Stimulated activated CD8-positive, alpha-beta memory T cell treated with anti-CD3 and anti-CD28 coated beads, Interleukin-4, amount 100 ng/mL, for 48 hours (primary cell): Measurements from ENCODE around the gene KIF21B.

Experiments
- DNase-seq: peaks from one replicate; pipeline ENCODE4 v3.0.0-alpha.2; 2020

KIF21B gene

DNA sequence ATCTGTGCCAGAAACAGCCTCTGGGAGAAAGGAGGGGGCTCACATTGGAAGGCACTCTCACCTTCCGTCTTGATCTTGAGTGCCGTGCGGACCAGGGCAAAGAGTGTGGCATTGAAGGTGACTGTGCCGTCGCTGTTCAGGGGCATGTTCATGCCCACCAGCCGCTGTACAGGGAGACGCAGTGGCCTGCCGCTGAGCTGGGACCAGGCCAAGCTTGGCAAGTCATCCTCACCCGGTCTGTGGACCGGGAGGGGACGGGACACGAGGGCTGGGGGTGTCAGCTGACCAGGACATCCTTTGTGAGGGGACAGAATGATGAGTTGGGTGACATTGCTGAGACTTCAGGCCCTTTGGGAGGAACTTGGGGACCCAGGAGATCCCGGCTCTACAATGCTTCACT lies 25.0 kb upstream of the KIF21B start:
- DNase-seq = no peak

DNA sequence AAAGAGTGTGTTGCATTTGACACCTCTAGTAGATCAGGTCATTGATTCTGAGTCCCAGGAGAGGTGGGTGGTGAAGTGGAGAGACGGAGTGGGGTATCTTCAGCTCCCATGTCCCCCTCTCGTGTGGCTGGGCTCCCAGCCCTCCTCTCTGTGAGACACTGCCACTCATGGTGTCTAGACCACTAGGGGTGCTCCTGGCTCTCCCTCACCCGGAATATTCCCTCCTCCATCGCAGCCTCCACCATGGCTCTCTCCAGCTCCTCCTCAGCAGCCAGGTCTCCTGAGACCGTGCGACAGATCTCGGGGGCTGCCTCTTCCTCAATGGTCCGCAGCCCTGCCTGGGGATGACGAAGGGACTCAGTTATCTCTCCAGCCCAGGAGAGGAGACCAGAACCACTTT lies 20.6 kb upstream of the KIF21B start:
- DNase-seq = no peak

DNA sequence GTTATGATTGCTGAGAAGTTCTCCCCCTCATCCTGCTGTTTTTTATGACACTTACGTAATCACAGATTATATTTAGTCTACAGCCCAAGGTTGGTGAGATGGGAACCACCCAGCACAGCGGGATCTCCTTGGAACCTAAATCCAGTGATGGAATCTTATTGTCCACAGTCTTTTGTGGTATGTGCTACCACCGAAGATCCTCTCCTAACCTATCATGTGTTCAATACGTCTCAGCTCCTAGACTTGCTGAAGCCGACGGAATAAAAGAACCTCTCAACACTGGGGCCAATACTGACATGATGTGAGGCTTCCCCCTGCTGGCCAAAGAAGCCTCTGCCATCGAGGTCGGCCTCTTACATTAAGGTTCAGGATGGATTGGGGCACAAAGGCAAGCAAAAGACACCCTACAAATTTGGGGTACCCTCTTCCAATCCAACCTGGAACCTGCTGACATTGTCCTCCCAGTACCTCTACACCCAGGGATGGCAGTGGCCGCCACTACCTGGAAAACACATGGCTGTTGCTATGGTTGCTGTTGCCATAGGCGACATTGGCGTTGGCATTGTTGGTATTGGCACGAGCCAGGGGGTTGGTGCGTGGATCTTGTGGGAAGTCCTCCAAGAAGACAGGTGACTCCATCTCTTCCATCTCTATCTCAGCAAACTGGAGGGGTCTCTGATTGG lies 19.4 kb upstream of the KIF21B start:
- DNase-seq = peak; percentile 74

DNA sequence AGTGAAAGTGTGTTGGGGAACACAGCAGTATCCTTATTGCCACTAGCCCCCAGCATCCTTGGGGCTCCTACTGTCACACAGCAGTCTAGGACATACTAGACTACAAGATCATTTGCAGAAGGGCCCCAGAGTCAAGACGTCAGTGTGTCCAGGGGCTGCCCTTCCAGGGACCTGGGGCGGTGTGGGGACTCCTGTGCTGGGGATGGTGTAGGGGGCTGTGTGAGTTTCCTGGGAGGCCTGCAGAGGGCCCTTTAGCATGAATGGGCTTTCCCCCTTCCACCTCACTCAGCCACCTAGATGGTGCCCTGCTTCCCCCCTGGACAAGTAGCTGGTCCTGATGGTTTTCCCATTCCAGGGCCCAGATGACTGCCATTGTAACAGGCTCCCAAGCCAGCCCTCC lies 17.5 kb upstream of the KIF21B start:
- DNase-seq = no peak

DNA sequence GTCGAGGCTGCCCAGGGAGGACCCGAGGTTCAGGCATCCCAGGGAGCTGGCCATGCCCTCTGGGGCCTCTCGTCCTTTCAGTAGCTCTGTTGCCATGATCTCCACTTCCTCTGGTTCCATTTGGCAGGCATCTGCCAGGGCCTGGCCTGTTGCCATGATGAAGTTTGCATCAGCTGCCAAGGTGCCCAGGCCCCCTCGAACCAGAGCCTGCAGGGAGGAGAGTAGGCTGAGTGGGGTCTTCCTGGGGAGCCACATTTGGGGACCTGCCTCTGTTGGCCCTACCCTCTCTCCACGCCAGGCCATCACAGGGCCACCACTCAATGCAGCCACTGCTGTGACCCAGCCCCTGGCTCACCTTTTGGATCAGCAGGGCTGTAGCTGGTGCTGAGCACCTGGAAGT lies 16.4 kb upstream of the KIF21B start:
- DNase-seq = no peak

DNA sequence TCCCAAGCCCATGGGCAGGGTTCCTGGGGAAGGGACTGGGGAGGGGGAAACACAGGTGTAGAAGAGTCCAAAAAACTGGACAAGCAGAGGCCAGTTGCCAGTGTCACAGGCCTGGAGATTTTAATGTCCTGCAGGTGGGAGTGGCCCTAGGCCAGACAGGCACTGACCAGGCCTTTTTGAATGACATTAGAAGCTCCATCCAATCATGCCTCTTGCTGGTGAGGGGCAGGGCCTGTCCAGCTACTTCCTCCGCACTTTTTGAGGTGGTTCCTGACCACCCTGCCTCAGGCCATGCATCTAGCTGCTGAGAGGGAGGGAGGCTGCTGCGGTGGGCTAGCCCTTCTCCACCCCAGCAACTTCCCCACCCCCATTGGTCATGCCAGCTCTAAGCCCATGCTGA lies 15.9 kb upstream of the KIF21B start:
- no peak for DNase-seq

DNA sequence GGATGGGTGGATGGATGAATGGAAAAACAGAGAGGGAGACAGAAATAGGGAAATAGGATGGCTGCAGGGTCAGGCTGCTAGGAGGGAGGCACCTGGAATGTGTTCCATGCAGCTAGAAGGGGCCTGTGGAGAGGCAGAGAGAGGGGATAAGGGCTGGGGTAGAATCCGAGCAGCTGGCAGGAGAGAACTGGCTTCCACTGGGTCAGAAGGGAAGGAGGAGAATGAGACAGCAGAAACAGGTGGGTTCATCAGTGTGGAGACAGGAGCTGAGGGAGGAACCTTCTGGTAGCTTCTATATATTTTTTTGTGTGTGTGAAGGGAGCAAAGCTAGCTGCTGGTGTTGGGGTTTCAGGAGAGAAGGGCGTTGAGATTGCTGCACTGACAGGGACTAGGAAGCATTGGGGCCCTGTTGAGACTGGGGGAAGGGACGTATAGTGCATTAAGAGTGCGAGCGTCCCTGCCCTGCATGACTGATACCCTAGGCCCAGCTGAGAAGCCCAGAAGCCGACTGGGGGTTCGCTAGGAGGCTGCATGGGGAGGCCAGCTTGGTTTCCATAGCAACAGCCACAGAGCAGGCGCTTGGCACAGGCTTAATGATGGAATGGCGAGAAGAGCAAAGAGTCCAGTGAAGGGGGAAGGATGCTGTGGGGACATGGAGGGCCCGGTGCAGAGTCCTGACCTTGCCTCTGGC lies 14.8 kb upstream of the KIF21B start:
- DNase-seq = no peak

DNA sequence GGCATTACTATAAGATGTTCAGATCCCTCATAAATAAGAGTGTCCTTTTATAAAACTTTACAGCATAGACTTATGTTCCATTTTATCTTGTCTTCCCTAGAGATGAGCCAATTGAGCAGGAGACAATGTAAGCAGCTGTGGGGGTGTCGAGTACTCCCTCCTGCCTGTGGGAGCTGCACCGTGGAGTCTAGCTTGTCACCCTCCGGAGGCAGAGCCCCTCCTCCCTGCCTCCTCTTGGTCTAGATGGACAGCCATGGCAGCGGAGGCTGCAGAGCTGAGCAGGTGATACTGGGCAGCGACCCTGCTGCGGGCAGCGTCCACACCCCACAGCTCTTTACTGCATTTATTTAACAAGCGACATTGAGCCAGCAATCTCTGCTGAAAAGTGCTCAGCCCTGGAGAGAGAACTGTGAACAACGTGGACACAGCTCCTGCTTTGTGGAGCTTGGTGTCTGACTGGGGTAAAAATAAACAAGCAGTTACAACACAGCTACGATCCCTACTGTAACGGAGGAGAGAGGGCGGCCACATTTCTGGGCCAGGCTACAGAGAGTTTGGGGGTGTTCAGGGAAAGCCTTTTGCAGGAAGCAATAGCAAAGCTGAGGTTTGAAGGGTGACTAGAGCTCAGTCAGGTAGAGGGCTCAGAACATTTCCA lies 12.8 kb upstream of the KIF21B start:
- no peak for DNase-seq

DNA sequence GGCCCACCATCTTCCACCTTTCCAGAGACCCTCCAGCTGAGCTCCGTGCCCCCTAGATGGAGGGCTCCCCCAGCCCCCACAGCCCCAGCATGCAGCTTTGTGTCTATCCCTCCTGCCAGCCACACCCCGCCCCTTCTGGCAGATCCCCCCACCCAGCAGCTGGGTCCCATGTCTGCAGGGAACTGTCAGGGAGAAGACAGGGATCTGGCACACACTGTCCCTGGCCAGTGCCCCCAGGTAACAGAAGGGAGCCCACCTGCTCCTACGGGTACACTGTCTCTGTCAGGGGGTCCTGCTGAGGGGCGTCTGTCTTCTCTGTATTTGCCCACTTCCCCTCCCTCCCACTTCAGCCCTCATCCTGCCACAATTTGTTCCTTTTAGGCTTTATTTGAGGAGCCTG lies 11.2 kb upstream of the KIF21B start:
- no peak for DNase-seq

DNA sequence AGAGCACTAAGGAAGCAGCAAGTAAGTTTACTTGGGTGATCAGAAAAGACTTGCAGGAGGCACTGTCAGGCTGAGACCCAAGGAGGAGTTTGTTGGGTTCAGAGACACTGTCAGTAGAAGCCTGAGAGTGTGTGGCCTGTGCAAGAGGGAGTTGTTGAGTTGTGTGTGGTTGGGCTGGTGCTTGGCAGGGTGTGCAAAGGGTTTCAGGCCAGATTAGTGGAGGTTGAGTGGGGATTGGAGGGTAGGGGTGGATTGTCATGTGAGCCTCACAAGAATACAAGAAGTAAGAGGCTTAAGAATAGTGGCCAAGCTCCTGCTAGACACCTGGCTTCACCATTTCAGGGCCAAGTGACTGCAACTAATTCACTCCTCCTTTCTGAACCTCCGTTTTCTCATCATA lies 8.9 kb upstream of the KIF21B start:
- DNase-seq = no peak

DNA sequence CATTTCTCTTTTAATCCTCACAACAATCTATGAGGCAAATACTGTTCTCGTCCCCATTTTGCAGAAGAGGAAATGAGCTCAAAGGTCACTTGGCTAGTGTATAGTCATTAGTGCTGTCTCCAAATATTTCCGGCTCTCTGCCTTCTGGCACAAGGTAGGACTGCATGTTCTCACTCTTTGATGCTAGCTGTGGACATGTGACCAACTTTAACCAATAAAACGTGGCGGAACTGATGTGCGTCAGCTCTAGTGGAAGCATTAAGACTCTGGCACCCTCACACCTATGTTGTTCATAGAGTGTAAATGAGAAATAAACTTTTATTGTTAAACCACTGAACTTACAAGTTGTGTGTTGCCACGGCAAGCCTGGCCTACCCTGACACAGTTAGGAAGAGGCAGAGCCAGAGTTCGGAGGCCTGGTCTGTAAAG lies 5.0 kb upstream of the KIF21B start:
- DNase-seq = no peak

DNA sequence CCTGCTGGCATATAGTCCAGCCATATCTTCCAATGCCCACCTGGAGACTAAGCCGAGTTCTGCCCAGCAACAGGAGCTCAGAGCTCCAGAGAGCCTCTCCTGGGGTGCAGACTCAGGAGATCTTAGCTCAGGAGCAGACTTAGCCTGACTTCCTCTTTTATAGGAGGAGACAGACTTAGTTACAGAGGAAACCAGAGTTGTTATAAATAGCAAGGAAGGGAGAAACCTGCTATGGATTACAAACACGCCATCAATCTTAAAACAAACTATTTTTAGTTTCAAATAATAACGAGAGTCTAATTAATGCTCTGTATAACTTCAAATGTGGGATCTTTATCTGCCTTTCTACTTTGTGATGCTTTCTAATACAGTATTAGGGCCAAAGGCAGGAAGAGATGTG lies 3.3 kb upstream of the KIF21B start:
- DNase-seq = no peak

DNA sequence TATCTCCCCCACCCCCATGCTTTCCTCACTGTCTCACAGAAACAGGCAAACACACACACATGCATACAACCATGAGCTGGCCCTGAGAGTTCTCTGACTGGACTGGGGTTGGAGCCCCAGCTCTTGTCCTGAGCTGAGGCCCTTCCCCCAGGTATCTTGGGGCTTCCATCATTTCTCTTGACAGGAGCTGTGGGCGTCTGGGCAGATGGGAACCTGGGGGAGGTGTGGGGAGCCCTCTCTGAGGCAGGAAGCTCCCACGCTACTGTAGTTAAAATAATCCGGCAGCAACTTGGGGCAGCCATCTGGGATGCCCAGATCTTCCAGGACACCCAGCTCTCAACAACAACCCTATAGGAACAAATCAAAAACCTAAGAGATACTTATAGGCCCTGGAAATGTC lies 2.7 kb upstream of the KIF21B start:
- no peak for DNase-seq

DNA sequence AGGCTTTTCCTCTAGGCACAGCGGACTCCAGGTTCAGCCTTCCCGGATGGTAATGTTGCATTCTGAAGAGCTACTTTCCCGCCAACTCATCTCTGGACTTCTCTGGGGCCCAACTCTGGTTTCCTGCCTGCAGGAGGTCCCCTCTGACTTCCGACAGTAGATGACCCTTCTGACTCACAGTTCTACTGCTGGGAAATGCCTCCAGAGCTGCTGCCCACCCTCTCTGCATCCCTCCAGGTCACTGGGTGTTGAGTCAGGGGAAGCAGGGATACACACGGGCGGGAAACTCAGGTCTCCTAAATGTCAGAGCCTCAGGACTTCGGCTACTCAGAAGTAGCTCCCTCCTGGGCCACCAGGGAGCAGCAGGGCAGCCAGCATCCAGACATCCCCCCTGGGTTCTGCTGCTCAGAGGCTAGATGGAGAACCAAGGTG lies 2.1 kb upstream of the KIF21B start:
- peak; percentile 50 for DNase-seq

DNA sequence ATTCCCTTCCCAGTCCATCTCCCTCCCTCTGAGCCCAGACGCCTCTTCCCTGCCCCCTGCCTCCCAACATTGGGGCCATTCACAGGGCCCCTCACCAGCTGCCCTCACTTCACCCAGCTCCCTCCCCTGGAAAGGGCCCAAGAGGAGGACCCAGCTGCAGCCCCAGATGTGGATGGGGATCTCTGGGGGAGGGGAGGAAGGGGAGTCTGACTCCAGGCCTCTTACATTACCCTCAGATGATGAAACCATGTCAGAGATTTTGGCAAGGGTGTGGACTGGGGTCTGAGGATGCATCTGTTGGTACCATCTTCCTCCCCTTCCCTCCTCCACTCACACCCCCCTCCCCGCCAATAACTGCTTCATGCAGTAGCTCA lies 1.1 kb upstream of the KIF21B start:
- no peak for DNase-seq

DNA sequence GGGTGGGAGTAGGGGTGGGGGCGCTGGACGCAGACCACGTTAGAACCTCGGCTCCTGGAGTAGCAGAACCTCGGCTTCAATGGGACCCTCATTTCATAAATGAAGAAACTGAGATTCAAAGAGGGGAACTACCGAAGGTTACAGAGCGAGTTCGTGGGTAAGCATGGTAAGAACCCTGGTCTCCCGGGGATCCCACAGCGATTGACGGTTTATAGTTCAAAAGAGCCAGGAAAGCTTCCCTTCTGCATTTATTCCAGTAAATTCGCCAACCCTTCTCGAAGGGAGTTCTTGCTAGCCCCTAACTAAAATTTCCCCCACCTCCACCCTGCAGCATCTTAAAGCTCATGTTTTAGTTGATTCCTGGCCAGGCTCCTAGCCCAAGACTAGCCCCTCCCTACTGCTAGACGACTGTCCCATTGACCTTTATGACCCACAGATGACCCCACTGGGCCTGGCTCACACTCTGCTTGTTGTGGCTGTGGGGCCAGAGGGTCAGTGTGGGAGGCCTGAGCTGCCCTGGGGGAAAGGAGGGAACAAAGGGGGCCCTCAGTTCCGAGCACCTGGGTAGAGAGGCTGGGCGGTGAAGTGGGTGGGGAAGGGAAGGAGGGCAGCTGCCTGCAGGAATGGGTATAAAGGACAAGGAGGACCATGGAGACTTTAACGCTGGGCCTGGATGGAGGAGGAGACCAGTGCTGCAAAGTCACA lies 558 bp upstream of the KIF21B start:
- no peak for DNase-seq

DNA sequence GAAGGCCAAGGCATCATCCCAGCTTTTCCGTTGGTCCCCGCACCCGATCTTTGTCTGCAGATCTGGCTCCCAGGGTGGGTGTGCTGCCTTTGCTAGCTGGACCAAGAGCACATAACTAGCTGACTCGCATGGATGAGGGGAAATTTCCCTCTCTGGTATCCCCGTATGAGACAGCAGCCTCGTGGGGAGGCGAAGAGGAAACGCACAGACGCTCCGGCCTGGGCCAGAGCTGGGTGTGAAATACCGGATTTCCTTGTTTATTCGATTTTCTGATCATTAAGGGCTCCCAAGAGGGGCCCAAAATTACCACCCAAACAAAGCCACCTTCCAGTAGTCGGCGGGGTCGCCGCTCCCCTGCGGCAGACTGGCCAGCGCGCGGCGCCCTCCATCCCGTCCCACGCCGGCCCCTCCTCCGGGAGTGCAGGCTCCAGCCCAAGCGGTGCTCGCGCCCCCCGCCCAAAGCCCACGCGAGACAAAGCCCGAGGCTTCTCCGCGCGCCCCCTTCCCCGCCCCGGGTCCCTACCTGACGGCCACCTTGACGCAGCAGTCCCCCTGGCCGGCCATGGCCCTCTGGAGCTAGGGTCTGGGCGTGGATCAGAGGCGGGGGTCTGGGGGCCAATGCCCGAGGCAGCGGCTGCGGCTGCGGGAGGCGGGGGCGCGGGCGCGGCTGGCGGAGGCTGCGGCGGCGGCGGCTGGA lies 546 bp downstream of the KIF21B start:
- peak; percentile 56 for DNase-seq

DNA sequence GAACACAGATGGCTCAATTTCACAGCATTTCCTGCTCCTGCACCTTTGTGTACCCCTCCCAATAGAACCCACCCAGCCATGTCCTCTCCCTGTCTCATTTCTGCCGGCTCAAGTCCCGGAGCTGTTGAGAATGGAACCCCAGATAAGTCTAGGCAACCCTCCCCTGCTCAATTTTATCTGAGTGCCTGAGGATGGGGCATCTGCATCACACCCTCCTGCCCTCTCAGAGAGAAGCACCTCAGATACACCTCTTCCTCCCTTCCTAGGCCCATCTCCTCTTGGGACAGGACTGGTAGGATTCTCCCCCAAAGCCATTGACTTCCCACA lies 1.1 kb downstream of the KIF21B start:
- peak; percentile 31 for DNase-seq

DNA sequence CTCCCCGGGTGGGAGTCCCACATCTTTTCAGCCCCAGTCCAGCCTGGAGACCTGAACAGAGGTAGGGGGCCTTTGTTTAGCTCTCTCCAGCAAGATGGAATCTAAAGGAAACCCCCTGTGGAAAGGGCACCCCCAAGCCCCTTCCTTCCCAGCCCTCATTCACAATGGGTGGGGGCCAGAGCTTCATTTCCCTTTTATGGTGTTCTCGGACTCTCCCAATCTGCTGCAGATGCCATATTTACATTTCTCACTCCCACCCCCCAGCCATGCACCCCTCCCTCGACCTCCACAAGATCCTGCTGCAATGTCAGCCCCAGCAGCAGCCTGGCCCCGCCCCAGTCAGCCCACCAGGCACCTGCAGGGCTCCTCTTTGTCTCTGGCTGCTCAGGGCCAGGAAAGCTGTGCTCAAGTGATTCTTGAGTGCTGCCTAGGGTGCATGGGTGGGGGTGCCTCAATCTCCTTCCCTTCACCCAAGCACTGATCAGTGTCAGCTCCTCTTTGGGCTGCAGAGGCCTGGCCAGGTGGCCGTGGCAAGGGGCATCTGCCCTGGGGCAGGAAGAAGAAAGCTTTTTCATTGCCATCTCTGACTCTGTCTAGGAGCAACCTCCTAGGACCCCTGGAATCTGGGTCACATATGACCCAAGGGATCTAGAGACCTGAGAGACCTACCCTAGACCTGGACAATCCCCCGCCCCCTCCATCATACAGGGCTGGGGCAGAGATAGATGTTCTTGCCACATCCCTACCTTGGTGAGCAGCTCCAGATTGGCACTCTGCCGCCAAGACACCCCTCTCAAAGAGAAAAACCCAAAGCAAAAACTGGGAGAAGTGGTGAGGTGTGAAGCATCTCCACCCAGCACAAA lies 1.7 kb downstream of the KIF21B start:
- DNase-seq = peak; percentile 52

DNA sequence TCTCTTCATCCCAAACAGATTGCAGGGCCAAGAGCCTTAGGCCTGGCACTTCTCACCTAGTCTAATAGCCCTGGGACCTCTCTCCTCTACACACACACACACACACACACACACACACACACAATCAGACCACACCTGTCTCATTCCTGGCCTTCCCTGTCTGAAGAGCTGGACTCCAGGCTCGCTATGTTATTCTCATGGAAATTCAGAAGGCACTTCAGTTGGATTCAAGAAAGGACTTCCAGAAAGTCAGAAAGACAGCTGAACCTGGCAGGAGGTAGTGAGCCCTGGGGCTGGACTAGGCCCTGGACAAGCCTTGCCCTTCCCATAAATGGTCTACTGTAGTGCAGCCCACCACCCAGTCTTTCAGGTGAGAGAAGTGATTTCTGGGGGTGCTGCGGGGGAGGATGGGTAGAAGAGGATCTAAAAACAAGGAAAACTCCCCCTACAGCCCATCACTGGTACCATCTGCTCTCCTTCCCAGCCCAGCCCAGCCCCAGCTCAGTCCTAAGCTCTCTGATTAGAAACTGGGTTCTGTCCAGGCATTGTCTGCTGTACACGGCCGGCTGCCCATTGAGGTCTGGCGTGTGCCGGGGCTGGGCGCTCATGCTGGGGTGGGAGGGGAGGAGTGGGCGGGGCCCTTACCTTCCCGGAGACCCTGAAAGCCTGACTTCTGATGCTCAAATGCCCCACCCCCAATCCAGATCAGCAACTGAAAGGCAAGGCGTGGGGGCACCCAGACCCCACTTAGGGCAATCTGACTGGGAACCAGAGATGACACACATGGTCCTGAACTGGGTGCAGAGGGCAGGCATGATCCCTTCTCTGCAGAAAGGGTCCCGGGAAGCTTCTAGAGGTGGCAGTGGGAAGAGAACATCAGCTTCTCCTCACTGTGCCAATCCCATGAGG lies 2.5 kb downstream of the KIF21B start:
- DNase-seq = peak; percentile 69

DNA sequence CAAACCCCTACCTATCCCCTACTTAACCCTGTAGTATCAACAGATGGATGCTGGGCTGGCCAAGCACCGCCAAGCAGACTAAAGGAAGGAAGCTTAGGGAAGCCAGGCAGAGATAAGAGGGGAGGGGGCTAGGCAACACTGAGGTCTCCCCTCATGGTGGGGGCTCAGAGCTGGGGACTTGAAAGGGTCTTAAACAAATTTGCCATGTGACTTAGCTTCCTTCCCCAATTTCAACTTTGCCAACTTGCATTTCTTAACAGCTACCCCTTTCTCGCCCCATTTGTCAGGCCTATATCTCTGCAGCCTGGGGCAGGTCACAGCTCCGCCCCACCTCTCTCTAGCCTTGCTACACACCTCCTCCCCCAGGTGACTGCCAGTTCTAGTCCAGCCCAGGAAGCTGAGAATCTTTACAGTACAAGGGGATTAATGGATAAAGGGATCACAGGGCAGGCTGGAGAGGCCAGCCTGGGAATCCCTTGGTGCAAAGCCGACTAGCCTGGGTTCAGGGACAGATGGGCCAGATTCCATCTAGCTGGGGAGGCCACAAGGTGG lies 3.4 kb downstream of the KIF21B start:
- peak; percentile 65 for DNase-seq
